NT2/D1 (cell line): ENCODE results near the gene HAP1.
"Not testable (repeated sequence)": the region's sequence is repeated elsewhere in the genome, so short reads cannot be mapped to it uniquely, and the experiment has no call there.

ENCODE experiments used
- DNase-seq: peaks from one replicate; pipeline ENCODE4 v3.0.0-alpha.2; 2011; ENCODE audit warnings: low read depth, low spot score
- H3K27me3 ChIP-seq: 2 replicates; pipeline ENCODE4 v1.6.0; 2011; ENCODE audit warnings: mild to moderate bottlenecking; ENCODE audit not compliant: insufficient read length, insufficient read depth
- H3K36me3 ChIP-seq: 2 replicates; pipeline ENCODE4 v1.6.1; 2011; ENCODE audit warnings: mild to moderate bottlenecking, low read length, mixed read lengths; ENCODE audit not compliant: insufficient read depth, insufficient read length
- H3K4me1 ChIP-seq: 2 replicates; pipeline ENCODE4 v1.5.1; 2011; ENCODE audit not compliant: insufficient read depth, insufficient read length
- H3K4me3 ChIP-seq: 2 replicates; pipeline ENCODE4 v1.5.1; 2011; ENCODE audit warnings: low read depth; ENCODE audit not compliant: insufficient read length
- H3K9ac ChIP-seq: 2 replicates; pipeline ENCODE4 v1.6.0; 2011; ENCODE audit warnings: low read depth; ENCODE audit not compliant: insufficient read length
- H3K9me3 ChIP-seq: 2 replicates; pipeline ENCODE4 v1.5.1; 2011; ENCODE audit warnings: mild to moderate bottlenecking, low read length; ENCODE audit not compliant: insufficient read depth
- SUZ12 ChIP-seq: IDR thresholded peaks from 2 replicates; pipeline ENCODE4 v1.6.1; 2011; ENCODE audit not compliant: insufficient read length, insufficient read depth; ENCODE audit errors: extremely low read depth
- YY1 ChIP-seq: IDR thresholded peaks from 2 replicates; pipeline ENCODE4 v1.6.1; 2011; ENCODE audit not compliant: insufficient read length, insufficient read depth
- ZNF274 ChIP-seq: IDR thresholded peaks from 2 replicates; pipeline ENCODE4 v1.6.1; 2011; ENCODE audit warnings: mild to moderate bottlenecking, low read depth, low read length

Gene HAP1, protein sequence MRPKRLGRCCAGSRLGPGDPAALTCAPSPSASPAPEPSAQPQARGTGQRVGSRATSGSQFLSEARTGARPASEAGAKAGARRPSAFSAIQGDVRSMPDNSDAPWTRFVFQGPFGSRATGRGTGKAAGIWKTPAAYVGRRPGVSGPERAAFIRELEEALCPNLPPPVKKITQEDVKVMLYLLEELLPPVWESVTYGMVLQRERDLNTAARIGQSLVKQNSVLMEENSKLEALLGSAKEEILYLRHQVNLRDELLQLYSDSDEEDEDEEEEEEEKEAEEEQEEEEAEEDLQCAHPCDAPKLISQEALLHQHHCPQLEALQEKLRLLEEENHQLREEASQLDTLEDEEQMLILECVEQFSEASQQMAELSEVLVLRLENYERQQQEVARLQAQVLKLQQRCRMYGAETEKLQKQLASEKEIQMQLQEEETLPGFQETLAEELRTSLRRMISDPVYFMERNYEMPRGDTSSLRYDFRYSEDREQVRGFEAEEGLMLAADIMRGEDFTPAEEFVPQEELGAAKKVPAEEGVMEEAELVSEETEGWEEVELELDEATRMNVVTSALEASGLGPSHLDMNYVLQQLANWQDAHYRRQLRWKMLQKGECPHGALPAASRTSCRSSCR

DNA sequence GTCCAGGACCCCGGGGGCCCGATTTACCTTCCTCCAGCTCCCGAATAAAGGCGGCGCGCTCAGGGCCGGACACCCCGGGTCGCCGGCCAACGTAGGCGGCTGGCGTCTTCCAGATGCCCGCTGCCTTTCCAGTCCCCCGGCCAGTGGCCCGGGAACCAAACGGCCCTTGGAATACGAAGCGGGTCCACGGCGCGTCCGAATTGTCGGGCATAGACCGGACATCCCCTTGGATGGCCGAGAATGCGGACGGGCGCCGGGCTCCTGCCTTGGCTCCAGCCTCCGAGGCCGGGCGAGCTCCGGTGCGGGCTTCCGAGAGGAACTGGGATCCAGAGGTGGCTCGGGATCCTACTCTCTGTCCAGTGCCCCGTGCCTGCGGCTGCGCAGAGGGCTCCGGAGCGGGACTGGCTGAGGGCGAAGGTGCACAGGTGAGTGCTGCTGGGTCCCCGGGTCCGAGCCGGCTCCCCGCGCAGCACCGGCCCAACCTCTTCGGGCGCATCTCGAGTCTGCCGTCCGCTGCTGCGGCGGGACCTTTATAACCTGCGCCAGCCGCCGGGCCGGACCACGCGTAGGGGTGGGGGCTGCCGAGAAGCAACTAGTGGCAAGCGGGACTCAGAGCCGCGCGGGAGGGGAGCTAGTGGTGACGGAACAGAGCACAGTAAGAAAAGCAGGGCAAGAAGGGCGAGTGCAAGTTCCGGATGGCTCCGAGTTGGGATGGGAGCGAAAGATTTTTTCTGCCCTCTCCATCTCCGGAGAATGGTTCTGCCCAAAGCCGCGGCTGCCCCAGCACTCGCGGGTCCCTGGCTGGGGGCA lies at the start of gene HAP1:
Gene HAP1, minus strand, starts transcription at position 505 of the 810 bp plus-strand sequence. Its CDS starts 9 bp downstream, at position 496.
- peak within 1 kb of the TSS; percentile 76 for H3K4me3 ChIP-seq
- H3K9me3 ChIP-seq = no peaks in the 10 kb centered on the region
- DNase-seq = peak; percentile 32
- H3K36me3 ChIP-seq = no peaks in the 10 kb centered on the region
- peaks cover 71% of the 10 kb centered on the region for H3K27me3 ChIP-seq
- peak; percentile 88 for TF ChIP-seq SUZ12
- TF ChIP-seq YY1 = no peak
- peak within 1 kb of the TSS; percentile 87 for H3K9ac ChIP-seq
- peaks cover 22% of the 10 kb centered on the region for H3K4me1 ChIP-seq

DNA sequence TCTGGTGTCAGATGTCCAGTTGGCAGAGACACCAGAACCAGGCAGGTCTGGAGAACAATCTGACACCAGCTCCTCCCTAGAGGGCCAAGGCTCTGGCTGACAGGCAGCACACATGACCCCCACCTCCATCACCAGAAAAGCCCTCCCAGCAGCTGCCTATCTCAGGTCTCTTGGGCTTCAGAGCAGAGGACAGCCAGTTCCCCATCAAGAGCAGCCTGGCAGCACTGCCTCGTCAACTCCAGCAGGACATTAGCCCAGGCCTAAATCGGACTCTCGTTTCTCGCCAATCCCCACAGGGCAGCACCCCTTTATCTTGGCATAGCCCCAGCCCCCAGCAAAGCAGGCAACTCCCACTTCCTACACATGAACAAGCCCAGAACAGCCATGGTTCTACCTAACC lies 47.7 kb upstream of the HAP1 start:
- Histone ChIP-seq H3K27me3 (no peaks in the 10 kb centered on the region), H3K9me3 (no peaks in the 10 kb centered on the region), H3K9ac (peak overlapping the region; percentile 50), H3K4me3 (no peak overlapping the region), H3K36me3 (peaks cover 27% of the 10 kb centered on the region), H3K4me1 (peaks cover 22% of the 10 kb centered on the region)
- no peak for DNase-seq
- TF ChIP-seq ZNF274 = no peak
- no peak for TF ChIP-seq SUZ12
- TF ChIP-seq YY1 = no peak

DNA sequence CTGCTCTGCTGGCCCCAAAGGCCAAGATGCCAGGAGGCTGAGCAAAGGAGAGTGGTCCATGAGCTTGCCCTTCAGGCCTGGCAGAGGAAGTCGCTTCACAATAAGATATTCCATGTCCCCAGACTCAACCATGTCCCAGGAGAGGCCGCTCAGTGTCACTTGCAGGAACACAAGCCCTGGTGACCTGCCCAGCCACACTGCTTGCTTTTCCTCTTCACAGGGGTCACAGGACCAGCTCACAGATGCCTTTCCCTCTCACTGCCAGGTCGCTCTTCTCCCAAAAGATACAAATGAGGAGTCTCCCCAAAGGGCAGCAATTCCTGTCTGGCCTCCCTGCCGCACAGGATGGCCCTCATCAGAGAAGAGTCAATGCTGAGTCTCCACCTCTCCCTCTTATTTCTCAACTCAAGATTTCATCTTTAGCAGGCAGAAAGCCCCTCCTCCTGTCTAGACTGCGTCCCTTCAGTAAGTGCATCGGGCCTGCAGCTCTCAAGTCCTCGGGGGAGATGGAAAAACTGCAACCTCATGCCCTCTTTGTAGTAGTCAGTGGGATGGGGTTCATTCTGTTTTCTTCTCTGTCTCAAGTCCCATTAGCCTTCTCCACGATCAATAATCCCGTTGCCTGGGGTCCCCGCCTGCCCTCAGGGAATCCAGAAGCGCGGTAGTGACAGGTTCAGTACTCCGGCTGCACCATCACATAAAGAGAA lies 47.1 kb upstream of the HAP1 start:
- Histone ChIP-seq H3K4me3 (no peak overlapping the region), H3K4me1 (peaks cover 25% of the 10 kb centered on the region), H3K9me3 (no peaks in the 10 kb centered on the region), H3K9ac (peak overlapping the region; percentile 50), H3K36me3 (peaks cover 30% of the 10 kb centered on the region), H3K27me3 (no peaks in the 10 kb centered on the region)
- no peak for DNase-seq
- TF ChIP-seq SUZ12 (no peak), ZNF274 (no peak)

DNA sequence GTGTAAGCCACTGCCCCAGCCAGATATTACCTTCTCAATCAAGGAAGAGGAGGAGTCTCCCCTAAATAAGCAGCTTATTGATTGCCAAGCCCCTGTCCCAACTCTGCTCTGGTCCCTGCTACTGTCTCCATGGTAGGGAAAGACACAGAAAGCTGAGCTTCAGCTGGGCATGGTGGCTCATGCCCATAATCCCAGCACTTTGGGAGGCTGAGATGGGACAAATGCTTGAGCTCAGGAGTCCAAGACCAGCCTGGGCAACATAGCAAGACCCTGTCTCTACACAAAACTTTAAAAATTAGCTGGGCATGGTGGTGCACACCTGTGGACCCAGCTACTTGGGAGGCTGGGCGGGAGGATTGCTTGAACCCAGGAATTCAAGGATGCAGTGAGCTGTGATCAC lies 45.5 kb upstream of the HAP1 start:
- no peak for DNase-seq
- Histone ChIP-seq H3K9ac (no peak overlapping the region), H3K36me3 (peaks cover 43% of the 10 kb centered on the region), H3K27me3 (no peaks in the 10 kb centered on the region), H3K4me3 (no peak overlapping the region), H3K4me1 (peaks cover 36% of the 10 kb centered on the region), H3K9me3 (no peaks in the 10 kb centered on the region)
- no peak for TF ChIP-seq SUZ12
- TF ChIP-seq YY1 = no peak
- TF ChIP-seq ZNF274 = no peak

DNA sequence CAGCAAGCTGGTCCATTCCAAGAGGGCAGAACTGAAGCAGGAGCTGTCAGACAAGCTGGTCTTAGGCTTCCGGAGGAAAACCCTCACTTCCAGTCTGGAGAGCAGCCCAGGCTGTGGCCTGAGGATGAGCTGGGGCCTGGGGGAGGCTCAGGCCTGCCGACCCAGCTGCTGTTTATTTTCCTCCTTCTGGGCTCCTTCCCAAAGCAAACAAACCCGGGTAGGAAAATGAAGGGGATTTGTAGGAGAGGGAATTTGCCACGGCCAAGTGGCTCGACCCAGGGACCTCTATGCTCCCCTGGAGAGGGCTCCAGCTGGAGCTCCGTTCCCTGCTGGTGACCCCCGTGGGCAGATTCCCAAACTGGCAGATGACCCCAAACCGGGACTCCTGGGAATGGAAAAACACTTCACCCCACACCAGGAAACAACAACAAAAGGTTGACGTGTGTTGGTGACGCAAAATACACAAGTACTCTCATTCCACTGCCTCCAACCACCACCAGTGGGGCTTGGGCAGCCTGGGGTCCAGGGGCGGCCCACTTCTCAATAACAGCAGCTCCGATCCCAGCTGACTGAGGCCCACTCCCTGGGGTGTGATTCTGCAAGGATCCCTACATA lies 43.2 kb upstream of the HAP1 start:
- peak overlapping the region; percentile 51 for H3K9ac ChIP-seq
- peaks cover 45% of the 10 kb centered on the region for H3K4me1 ChIP-seq
- H3K9me3 ChIP-seq = no peaks in the 10 kb centered on the region
- TF ChIP-seq ZNF274 (no peak), SUZ12 (no peak), YY1 (no peak)
- no peak overlapping the region for H3K4me3 ChIP-seq
- H3K36me3 ChIP-seq = peaks cover 43% of the 10 kb centered on the region
- H3K27me3 ChIP-seq = no peaks in the 10 kb centered on the region
- no peak for DNase-seq

DNA sequence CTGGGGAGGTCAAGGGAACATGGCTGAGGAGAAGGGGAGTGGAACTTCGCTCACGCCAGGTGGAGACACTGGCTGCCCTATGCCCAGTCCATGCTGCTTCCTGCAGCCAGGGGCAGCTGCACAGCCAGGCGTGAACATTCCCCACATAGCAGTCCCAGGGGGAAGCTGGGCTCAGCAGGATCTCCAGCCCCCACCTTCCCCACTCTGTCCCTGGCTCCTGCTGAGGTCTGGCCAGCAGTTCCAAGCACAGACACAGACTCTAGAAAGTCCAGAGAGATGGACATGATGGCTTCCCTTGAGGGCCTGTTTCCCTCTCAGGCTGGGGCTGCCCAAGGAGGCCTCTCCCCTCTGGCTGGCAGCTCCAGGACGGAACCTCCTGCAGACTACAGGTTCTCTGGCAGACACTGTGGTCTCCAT lies 42.7 kb upstream of the HAP1 start:
- Histone ChIP-seq H3K9me3 (no peaks in the 10 kb centered on the region), H3K4me3 (no peak overlapping the region), H3K36me3 (peaks cover 43% of the 10 kb centered on the region), H3K9ac (peak overlapping the region; percentile 51), H3K4me1 (peaks cover 41% of the 10 kb centered on the region), H3K27me3 (no peaks in the 10 kb centered on the region)
- no peak for TF ChIP-seq SUZ12
- TF ChIP-seq ZNF274 = no peak
- TF ChIP-seq YY1 = no peak
- DNase-seq = no peak

DNA sequence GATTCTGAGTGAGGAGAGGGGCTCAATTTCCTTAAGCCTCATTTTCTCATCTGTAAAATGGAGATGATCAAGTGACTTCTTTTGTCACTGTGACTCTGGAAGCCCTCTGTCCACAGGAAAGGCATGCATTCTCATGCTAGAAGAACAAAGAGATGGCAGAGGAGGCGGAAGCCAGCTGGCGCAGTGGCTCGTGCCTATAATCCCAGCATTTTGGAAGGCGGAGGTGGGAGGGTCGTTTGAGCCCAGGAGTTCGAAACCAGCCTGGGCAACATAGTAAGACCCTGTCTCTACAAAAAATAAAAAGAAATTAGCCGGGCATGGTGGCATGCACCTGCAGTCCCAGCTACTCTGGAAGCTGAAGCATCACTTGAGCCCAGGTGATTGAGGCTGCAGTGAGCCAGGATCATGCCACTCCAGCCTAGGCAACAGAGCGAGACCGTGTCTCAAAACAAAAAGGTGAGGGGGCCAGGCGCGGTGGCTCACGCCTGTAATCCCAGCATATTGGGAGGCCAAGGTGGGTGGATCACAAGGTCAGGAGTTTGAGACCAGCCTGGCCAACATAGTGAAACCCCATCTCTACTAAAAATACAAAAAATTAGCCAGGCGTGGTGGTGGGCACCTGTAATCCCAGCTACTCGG lies 41.9 kb upstream of the HAP1 start:
- Histone ChIP-seq H3K36me3 (peaks cover 44% of the 10 kb centered on the region), H3K9ac (peak overlapping the region; percentile 66), H3K4me1 (peaks cover 34% of the 10 kb centered on the region)
- H3K27me3 ChIP-seq, H3K9me3 ChIP-seq, DNase-seq, H3K4me3 ChIP-seq: not testable (repeated sequence)
